Activated CD4-positive, alpha-beta T cell treated with anti-CD3 and anti-CD28 coated beads, Interleukin-2, amount 50 U/mL, for 1 hour (primary cell): ENCODE data around the gene BEST1.
"Not testable (repeated sequence)": the region's sequence is repeated elsewhere in the genome, so short reads cannot be mapped to it uniquely, and the experiment has no call there.

Source experiments
- DNase-seq: peaks from one replicate; pipeline ENCODE4 v3.0.0-alpha.2; 2020

Gene BEST1

GRCh38 chr11:61980783-61981541, 30.8 kb downstream of the BEST1 start:
- DNase-seq = no peak

- DNase-seq = no peak
Measured at GRCh38 chr11:61983419-61983818, 33.3 kb downstream of the BEST1 start.

GRCh38 chr11:61985869-61986268, 35.7 kb downstream of the BEST1 start:
- DNase-seq = no peak

- no peak for DNase-seq
Measured at GRCh38 chr11:61994981-61995380, 44.8 kb downstream of the BEST1 start.

- DNase-seq = no peak
Measured at GRCh38 chr11:61996933-61997332, 46.8 kb downstream of the BEST1 start.

GRCh38 chr11:61999141-61999975, 49.2 kb downstream of the BEST1 start:
- DNase-seq = no peak

GRCh38 chr11:62000539-62001446, 50.6 kb downstream of the BEST1 start:
- no peak for DNase-seq

- DNase-seq = no peak
Measured at GRCh38 chr11:62001450-62002191, 51.5 kb downstream of the BEST1 start.

- not testable (repeated sequence) for DNase-seq
Measured at GRCh38 chr11:62002283-62002682, 52.1 kb downstream of the BEST1 start.

GRCh38 chr11:62004473-62004872, 54.3 kb downstream of the BEST1 start:
- DNase-seq = no peak

- DNase-seq = no peak
Measured at GRCh38 chr11:62008193-62008592, 58.0 kb downstream of the BEST1 start.

GRCh38 chr11:62010935-62011528, 60.9 kb downstream of the BEST1 start:
- no peak for DNase-seq

GRCh38 chr11:62011881-62012280, 61.7 kb downstream of the BEST1 start:
- DNase-seq = no peak

- DNase-seq = no peak
Measured at GRCh38 chr11:62012451-62012831, 62.3 kb downstream of the BEST1 start.

GRCh38 chr11:62012832-62013461, 62.8 kb downstream of the BEST1 start:
- no peak for DNase-seq
